GM23338 (cell line): ENCODE measurements around the gene RAD51C. TPM values are rescaled to one million over a fixed set of nuclear protein-coding genes. Genes with fewer than 3 reads are reported as not detected.
A peak's percentile ranks its signal among the peaks of the same experiment; 100 is the strongest.

Experiments
- ATAC-seq: fragments of 200-7000 bp; cut with Tn5 transposase; 3 replicates; pipeline ENCODE4 v1.9.1; 2020
- DNase-seq: peaks from one replicate; pipeline ENCODE4 v3.0.0-alpha.2; 2015; ENCODE audit warnings: low spot score
- H2AFZ ChIP-seq: fragments of 200-600 bp; sonication (generic); 2 replicates; pipeline ENCODE4 v1.8.0; 2016; ENCODE audit warnings: antibody characterized with exemption, mild to moderate bottlenecking, moderate library complexity
- H3F3A ChIP-seq: fragments of 200-600 bp; sonication (generic); replicated peaks from 2 replicates; pipeline ENCODE4 v1.8.0; 2017; ENCODE audit warnings: antibody characterized with exemption, mixed run types, low read depth
- H3K27ac ChIP-seq: fragments of 200-600 bp; sonication (generic); 2 replicates; pipeline ENCODE4 v1.6.1; 2016; ENCODE audit warnings: low read depth
- H3K27me3 ChIP-seq: fragments of 200-600 bp; sonication (generic); 2 replicates; pipeline ENCODE4 v1.8.0; 2016; ENCODE audit warnings: mild to moderate bottlenecking, mixed run types, moderate library complexity; ENCODE audit not compliant: insufficient read depth
- H3K36me3 ChIP-seq: fragments of 200-600 bp; sonication (generic); 2 replicates; pipeline ENCODE4 v1.8.0; 2016; ENCODE audit warnings: mild to moderate bottlenecking; ENCODE audit not compliant: insufficient read depth
- H3K4me1 ChIP-seq: fragments of 200-600 bp; sonication (generic); 2 replicates; pipeline ENCODE4 v1.8.0; 2016; ENCODE audit warnings: mild to moderate bottlenecking, moderate library complexity; ENCODE audit not compliant: insufficient read depth
- H3K4me2 ChIP-seq: fragments of 200-600 bp; sonication (generic); 2 replicates; pipeline ENCODE4 v1.7.1; 2017; ENCODE audit warnings: mixed run types
- H3K4me3 ChIP-seq: fragments of 200-600 bp; sonication (generic); 2 replicates; pipeline ENCODE4 v1.6.1; 2016; ENCODE audit warnings: mixed run types
- H3K79me2 ChIP-seq: fragments of 200-600 bp; sonication (generic); replicated peaks from 2 replicates; pipeline ENCODE4 v1.8.0; 2017; ENCODE audit warnings: mild to moderate bottlenecking; ENCODE audit not compliant: insufficient read depth
- H3K9me2 ChIP-seq: fragments of 200-600 bp; sonication (generic); 2 replicates; pipeline ENCODE4 v1.8.0; 2017; ENCODE audit not compliant: insufficient read depth
- H4K20me1 ChIP-seq: fragments of 200-600 bp; sonication (generic); replicated peaks from 2 replicates; pipeline ENCODE4 v1.8.0; 2017; ENCODE audit warnings: mild to moderate bottlenecking; ENCODE audit not compliant: insufficient read depth
- H3K27ac Mint-ChIP-seq: 2 replicates; pipeline ENCODE4 v1.8.0; 2020; ENCODE audit warnings: inconsistent platforms, mild to moderate bottlenecking, moderate library complexity, mixed read lengths
- H3K27me3 Mint-ChIP-seq: 3 replicates; pipeline ENCODE4 v1.8.0; 2022; ENCODE audit warnings: low read depth, mild to moderate bottlenecking, moderate library complexity, mixed read lengths, inconsistent platforms; ENCODE audit not compliant: insufficient read depth, poor library complexity
- H3K36me3 Mint-ChIP-seq: 3 replicates; pipeline ENCODE4 v1.8.0; 2021; ENCODE audit warnings: low read depth, mild to moderate bottlenecking, inconsistent platforms, moderate library complexity, mixed read lengths
- H3K4me1 Mint-ChIP-seq: 3 replicates; pipeline ENCODE4 v1.8.0; 2020; ENCODE audit warnings: mild to moderate bottlenecking, inconsistent platforms, mixed read lengths
- H3K4me3 Mint-ChIP-seq: 3 replicates; pipeline ENCODE4 v1.8.0; 2021; ENCODE audit warnings: moderate library complexity, mild to moderate bottlenecking, inconsistent platforms, mixed read lengths
- H3K9me3 Mint-ChIP-seq: 3 replicates; pipeline ENCODE4 v1.8.0; 2020; ENCODE audit warnings: moderate library complexity, mild to moderate bottlenecking, inconsistent platforms, mixed read lengths
- CREB1 ChIP-seq: fragments of 250-450 bp; sonication (Bioruptor Pico); IDR thresholded peaks from 2 replicates; pipeline ENCODE4 v1.5.0; 2020; ENCODE audit warnings: low read depth, mild to moderate bottlenecking, moderate library complexity
- EZH2 ChIP-seq: fragments of 200-600 bp; sonication (generic); IDR thresholded peaks from one replicate; pipeline ENCODE4 v1.8.0; 2017; ENCODE audit warnings: antibody characterized with exemption, mild to moderate bottlenecking, low read depth; ENCODE audit not compliant: unreplicated experiment
- EZH2phosphoT487 ChIP-seq: fragments of 200-600 bp; sonication (generic); IDR thresholded peaks from one replicate; pipeline ENCODE4 v1.8.1; 2018; ENCODE audit warnings: antibody characterized with exemption; ENCODE audit not compliant: unreplicated experiment
- JUNB ChIP-seq: IDR thresholded peaks from one replicate; pipeline ENCODE4 v1.6.1; 2016; ENCODE audit warnings: antibody characterized with exemption; ENCODE audit not compliant: unreplicated experiment
- POLR2AphosphoS5 ChIP-seq: IDR thresholded peaks from 2 replicates; pipeline ENCODE4 v1.6.1; 2016; ENCODE audit warnings: antibody characterized with exemption, low read depth
- STAT1 ChIP-seq: IDR thresholded peaks from one replicate; pipeline ENCODE4 v1.6.1; 2016; ENCODE audit warnings: antibody characterized with exemption; ENCODE audit not compliant: unreplicated experiment
- ZNF114 ChIP-seq: fragments of 250-450 bp; sonication (Bioruptor Pico); IDR thresholded peaks from 2 replicates; pipeline ENCODE4 v1.5.0; 2020; ENCODE audit warnings: mild to moderate bottlenecking, moderate library complexity
- ZNF331 ChIP-seq: fragments of 250-450 bp; sonication (Bioruptor Pico); IDR thresholded peaks from 2 replicates; pipeline ENCODE4 v1.5.0; 2020; ENCODE audit warnings: low read depth, mild to moderate bottlenecking, moderate library complexity
- polyA plus RNA-seq: library from polyadenylated mRNA; unstranded; fragments of >200 nt; fragmentation: Nextera tagmentation; extraction: Ambion mirVana; gene quantifications from 2 replicates; pipeline ENCODE4 v1.2.1, GENCODE V29; 2016
- total RNA-seq: library from RNA; depleted of rRNA; stranded (reverse); fragments of >200 nt; shearing (Covaris generic); gene quantifications from 2 replicates; pipeline ENCODE4 v1.2.3, GENCODE V29; 2014
- TF ChIP-seq, protein P1 (sequence below): fragments of 250-450 bp; sonication (Bioruptor Pico); IDR thresholded peaks from 2 replicates; pipeline ENCODE4 v1.5.0; 2020; ENCODE audit warnings: mild to moderate bottlenecking, moderate library complexity
- TF ChIP-seq, protein P2 (sequence below): IDR thresholded peaks from 2 replicates; pipeline ENCODE4 v1.6.1; 2016; ENCODE audit warnings: antibody characterized with exemption

RAD51C gene
- total and polyA plus RNA-seq, 2 experiments from 2014 or later: 9.3 to 33.6 TPM

DNA sequence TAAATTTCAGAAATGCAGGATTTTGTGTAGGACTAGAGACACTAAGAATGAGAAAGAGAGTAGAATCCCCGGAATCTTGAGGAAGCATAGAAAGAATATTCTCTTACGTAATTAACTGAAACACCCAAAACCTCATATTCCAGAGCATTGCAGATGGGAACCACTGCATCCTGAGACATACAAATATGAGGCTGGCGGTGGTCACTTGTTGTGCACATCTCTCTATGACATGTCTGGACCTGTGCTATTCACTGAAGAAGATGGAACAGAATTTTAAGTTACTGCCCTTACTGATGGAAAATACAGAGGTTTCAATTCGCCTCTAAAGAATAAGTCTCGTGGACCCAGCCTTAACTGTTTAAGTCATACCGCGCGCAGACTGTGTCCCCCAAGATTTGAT lies 806 bp downstream of the RAD51C start (continued):
- TF ChIP-seq, protein P1, sequence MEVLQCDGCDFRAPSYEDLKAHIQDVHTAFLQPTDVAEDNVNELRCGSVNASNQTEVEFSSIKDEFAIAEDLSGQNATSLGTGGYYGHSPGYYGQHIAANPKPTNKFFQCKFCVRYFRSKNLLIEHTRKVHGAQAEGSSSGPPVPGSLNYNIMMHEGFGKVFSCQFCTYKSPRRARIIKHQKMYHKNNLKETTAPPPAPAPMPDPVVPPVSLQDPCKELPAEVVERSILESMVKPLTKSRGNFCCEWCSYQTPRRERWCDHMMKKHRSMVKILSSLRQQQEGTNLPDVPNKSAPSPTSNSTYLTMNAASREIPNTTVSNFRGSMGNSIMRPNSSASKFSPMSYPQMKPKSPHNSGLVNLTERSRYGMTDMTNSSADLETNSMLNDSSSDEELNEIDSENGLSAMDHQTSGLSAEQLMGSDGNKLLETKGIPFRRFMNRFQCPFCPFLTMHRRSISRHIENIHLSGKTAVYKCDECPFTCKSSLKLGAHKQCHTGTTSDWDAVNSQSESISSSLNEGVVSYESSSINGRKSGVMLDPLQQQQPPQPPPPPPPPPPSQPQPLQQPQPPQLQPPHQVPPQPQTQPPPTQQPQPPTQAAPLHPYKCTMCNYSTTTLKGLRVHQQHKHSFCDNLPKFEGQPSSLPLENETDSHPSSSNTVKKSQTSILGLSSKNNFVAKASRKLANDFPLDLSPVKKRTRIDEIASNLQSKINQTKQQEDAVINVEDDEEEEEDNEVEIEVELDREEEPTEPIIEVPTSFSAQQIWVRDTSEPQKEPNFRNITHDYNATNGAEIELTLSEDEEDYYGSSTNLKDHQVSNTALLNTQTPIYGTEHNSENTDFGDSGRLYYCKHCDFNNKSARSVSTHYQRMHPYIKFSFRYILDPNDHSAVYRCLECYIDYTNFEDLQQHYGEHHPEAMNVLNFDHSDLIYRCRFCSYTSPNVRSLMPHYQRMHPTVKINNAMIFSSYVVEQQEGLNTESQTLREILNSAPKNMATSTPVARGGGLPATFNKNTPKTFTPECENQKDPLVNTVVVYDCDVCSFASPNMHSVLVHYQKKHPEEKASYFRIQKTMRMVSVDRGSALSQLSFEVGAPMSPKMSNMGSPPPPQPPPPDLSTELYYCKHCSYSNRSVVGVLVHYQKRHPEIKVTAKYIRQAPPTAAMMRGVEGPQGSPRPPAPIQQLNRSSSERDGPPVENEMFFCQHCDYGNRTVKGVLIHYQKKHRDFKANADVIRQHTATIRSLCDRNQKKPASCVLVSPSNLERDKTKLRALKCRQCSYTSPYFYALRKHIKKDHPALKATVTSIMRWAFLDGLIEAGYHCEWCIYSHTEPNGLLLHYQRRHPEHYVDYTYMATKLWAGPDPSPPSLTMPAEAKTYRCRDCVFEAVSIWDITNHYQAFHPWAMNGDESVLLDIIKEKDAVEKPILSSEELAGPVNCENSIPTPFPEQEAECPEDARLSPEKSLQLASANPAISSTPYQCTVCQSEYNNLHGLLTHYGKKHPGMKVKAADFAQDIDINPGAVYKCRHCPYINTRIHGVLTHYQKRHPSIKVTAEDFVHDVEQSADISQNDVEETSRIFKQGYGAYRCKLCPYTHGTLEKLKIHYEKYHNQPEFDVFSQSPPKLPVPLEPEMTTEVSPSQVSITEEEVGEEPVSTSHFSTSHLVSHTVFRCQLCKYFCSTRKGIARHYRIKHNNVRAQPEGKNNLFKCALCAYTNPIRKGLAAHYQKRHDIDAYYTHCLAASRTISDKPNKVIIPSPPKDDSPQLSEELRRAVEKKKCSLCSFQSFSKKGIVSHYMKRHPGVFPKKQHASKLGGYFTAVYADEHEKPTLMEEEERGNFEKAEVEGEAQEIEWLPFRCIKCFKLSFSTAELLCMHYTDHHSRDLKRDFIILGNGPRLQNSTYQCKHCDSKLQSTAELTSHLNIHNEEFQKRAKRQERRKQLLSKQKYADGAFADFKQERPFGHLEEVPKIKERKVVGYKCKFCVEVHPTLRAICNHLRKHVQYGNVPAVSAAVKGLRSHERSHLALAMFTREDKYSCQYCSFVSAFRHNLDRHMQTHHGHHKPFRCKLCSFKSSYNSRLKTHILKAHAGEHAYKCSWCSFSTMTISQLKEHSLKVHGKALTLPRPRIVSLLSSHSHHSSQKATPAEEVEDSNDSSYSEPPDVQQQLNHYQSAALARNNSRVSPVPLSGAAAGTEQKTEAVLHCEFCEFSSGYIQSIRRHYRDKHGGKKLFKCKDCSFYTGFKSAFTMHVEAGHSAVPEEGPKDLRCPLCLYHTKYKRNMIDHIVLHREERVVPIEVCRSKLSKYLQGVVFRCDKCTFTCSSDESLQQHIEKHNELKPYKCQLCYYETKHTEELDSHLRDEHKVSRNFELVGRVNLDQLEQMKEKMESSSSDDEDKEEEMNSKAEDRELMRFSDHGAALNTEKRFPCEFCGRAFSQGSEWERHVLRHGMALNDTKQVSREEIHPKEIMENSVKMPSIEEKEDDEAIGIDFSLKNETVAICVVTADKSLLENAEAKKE: no peak
- TF ChIP-seq ZNF331 (CRISPR knock-in tag) (no peak), ZNF114 (CRISPR knock-in tag) (no peak), EZH2phosphoT487 (no peak), CREB1 (CRISPR knock-in tag) (no peak)

DNA sequence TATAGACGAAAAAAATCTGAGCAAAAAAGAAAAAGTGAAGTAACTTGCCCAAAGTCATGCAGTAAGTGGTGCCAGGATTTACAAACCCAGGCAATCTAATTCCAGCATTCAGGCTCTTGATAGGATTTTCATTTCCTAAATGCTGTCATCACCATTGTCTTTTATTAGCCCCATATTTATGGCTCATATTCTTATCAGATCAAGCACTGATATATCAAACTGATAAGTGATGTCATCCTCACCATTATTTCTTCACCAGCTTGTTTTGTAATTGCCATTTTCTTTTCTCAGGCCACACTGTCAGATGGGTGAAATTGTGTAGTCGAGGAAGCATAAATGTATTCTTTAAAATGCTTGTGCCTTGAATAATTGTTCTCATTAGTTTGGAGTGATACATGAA lies 1.3 kb downstream of the RAD51C start:
- DNase-seq (no peak), ATAC-seq (no peak)
- no peaks in the 10 kb centered on the region for H3K27me3 ChIP-seq
- H3K9me3 Mint-ChIP-seq: no peaks in the 10 kb centered on the region
- no peaks in the 10 kb centered on the region for H3K36me3 ChIP-seq
- no peaks in the 10 kb centered on the region; the same call in 2 of the 3 replicates for H3K36me3 Mint-ChIP-seq
- peaks cover 3% of the 10 kb centered on the region; the same call in 1 of the 2 replicates for H3K4me1 ChIP-seq
- H3K4me3 ChIP-seq: no peak overlapping the region
- H3K9me2 ChIP-seq: no peaks in the 10 kb centered on the region
- H3K79me2 ChIP-seq: no peaks in the 10 kb centered on the region
- 0 out of 2 replicates have a peak, but pooled peaks cover 3% of the 10 kb centered on the region for H3F3A ChIP-seq
- peak overlapping the region; percentile 81; the same call in 1 of the 2 replicates for H3K4me2 ChIP-seq
- H3K27me3 Mint-ChIP-seq: peaks cover 6% of the 10 kb centered on the region
- H4K20me1 ChIP-seq: no peaks in the 10 kb centered on the region
- no peak overlapping the region for H3K27ac ChIP-seq
- no peak overlapping the region for H2AFZ ChIP-seq
- H3K4me1 Mint-ChIP-seq: peaks cover 7% of the 10 kb centered on the region
- no peak overlapping the region for H3K27ac Mint-ChIP-seq
- no peak overlapping the region for H3K4me3 Mint-ChIP-seq
- TF ChIP-seq JUNB (no peak), ZNF114 (CRISPR knock-in tag) (no peak), EZH2 (no peak), STAT1 (no peak), POLR2AphosphoS5 (no peak)
- TF ChIP-seq, protein P1: no peak
- TF ChIP-seq, protein P2, sequence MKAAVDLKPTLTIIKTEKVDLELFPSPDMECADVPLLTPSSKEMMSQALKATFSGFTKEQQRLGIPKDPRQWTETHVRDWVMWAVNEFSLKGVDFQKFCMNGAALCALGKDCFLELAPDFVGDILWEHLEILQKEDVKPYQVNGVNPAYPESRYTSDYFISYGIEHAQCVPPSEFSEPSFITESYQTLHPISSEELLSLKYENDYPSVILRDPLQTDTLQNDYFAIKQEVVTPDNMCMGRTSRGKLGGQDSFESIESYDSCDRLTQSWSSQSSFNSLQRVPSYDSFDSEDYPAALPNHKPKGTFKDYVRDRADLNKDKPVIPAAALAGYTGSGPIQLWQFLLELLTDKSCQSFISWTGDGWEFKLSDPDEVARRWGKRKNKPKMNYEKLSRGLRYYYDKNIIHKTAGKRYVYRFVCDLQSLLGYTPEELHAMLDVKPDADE: no peak
